Stimulated activated CD8-positive, alpha-beta memory T cell treated with anti-CD3 and anti-CD28 coated beads, Interleukin-4, amount 100 ng/mL, for 48 hours (primary cell): Measurements from ENCODE around the gene MYO1F.
"Not testable (repeated sequence)": the region's sequence is repeated elsewhere in the genome, so short reads cannot be mapped to it uniquely, and the experiment has no call there.

Experiments
- DNase-seq: peaks from one replicate; pipeline ENCODE4 v3.0.0-alpha.2; 2020

The MYO1F gene

DNA sequence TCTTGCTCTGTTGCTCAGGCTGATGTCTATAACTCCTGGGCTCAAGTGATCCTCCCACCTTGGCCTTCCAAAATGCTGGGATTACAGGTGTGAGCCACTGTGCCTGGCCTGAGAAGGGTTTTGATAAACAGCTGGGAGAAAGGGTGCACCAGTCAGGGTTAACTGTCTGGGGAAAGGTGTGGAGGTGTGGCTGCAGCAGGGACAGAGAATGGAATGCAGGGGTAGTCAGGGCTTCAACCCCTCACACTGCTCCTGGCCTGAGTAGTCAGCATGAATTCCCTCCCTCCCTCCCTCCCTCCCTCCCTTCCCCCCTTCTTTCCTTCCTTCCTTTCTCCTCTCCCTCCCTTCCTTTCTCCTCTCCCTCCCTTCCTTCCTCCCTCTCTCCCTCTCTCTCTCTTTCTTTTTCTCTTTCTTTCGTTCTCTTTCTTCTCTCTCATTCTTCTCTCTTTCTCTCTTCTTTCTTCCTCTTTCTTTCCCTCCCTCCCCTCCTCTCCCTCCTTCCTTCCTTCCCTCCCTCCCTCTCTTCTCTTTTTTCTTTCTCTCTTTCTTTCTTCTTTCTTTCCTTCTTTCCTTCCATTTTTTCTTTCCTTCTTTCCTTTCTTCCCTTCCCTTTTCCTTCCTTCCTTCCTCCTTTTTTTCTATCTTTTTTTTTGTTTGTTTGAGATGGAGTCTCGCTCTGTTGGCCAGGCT lies 16.0 kb downstream of the MYO1F start:
- no peak for DNase-seq

DNA sequence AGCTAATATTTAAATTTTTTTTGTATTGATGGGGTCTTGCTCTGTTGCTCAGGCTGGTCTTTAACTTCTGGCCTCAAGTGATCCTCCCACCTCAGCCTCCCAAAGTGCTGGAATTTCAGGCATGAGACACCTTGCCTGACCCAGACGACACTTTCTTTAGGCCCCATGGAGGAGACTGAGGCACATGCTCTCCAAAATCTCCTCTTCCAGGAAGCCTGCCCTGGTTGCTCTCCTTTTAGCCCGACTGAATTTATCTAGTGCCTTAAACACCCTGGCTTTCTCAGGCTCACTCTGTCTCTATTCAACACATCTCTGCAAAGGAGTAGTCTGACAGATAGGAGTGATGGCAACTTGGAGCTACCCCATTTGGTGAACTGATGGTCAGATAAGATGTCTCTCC lies 18.9 kb downstream of the MYO1F start:
- no peak for DNase-seq

DNA sequence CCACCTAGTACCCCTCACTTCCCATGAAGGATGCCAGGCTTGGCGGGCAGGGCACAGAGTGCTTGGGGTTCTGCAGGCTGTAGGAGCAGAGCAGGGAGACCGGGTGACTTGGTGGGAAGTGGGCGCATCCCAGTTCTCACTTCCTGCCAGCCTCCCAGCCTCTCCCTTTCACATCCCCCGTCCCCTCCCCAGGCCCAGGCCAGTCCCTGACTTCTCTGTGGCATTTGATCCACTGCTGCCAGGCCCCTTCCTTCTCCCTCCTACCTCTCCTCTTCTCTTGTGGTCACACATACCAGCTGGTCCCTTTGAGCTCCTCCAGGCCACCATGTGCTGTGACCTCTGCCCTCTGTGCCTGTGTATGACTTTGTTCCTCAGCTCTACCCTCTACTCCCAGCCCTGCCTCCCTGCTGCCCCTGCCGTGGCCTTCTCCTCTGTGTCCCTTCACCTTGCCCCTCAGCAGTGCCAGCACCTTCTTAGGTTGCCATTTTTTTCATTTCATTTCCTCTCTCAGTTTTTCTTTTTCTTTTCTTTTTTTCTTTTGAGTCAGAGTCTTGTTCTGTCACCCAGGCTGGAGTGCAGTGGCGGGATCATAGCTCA lies 19.5 kb downstream of the MYO1F start:
- no peak for DNase-seq

DNA sequence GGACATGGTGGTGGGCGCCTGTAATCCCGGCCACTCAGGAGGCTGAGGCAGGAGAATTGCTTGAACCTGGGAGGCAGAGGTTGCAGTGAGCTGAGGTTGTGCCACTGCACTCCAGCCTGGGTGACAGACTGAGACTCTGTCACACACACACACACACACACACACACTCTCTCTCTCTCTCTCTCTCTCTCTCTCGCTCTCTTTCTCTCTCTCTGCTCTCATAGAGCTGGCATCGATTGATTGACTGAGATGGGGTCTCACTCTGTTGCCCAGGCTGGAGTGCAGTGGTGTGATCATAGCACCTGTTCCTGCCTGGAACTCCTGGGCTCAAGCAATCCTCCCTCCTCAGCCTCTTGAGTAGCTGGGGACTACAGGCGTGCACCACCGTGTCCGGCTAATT lies 23.5 kb downstream of the MYO1F start:
- DNase-seq: not testable (repeated sequence)

DNA sequence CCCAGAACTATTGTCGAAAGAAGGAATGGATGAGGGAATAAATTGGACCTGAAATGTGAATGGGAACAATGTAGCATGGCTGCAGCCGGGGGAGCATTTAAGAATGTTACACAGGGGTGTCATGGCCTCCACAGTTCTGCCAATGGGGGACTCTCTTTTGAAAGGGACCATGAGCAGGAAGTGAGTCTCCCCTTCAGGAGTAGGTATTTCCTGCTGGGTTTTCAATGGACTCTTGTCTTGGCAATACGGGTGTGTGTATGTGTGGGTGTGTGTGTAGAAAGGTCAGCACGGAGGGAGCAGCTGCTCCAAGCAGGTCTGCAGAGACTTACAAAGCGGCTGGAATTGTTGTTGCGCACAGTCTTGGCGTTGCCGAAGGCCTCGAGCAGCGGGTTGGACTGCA lies 24.4 kb downstream of the MYO1F start:
- no peak for DNase-seq

DNA sequence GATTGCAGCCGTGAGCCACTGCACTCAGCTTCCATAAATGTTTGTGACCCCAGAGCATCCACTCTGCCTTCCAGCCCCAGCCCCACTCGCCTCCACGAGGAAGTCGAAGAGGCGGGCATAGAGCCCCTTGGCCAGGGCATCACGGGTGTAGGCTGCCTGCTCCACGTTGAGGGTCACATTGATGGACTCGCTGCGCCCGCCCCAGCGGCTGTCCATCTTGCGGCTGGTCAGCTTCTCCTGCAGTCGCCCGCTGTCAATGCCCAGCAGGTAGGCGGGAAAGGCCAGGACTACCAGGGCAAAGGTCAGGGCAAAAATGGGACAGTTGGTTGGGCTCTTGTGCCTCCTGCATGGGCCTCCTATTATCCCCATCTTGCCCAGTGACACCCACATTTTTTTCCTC lies 27.2 kb downstream of the MYO1F start:
- DNase-seq: no peak

GRCh38 chr19:8545743-8546142 lies 31.5 kb downstream of the MYO1F start:
- no peak for DNase-seq

- DNase-seq: no peak
These were observed 33.1 kb downstream of the MYO1F start for GRCh38 chr19:8544168-8544567.

DNA sequence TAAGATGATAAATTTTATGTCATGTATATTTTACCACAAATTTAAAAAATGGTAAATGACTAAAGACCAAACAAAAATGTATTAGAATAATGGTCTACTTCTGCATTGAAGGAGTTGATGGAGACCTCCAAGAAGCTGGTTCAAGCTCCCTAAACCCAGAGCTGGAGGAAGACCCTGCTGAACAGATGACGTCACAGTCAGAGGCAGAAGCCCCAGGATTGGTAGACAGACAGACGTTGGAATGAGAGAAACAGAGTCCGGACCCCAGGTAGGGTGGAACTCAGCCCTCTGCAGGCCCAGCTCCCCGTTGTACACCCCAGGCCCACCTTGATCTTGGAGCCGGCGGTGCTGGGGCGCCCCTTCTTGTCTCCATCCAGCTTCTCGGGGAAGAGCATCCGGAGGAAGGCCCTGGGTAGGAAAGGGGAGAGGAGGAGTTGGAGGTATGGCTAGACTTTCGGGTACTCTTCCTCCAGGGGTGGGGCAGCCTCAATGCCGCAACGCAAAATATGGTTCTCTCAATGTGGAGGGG lies 37.6 kb downstream of the MYO1F start:
- DNase-seq: no peak

- no peak for DNase-seq
These were observed 40.1 kb downstream of the MYO1F start for GRCh38 chr19:8537099-8537498.

GRCh38 chr19:8536282-8536681 lies 41.0 kb downstream of the MYO1F start:
- DNase-seq: no peak

DNA sequence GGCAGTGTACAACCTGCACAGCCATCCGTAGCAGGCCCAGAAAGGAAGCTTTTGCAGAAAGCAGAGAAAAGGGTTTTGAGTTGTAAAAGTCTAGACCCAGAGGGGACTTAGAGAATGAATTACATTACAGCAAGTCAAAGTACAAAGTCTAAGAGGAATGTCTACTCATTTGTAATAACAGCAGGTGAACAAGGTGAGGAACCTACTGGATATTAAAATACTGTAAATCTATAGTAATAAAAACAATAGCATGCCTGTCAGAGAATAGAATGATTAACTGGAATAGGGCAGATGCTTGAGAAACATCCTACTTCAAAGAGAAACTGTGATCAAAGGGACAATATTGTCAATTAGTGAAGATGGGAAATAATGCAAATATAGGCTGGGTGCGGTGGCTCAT lies 45.0 kb downstream of the MYO1F start:
- no peak for DNase-seq

DNA sequence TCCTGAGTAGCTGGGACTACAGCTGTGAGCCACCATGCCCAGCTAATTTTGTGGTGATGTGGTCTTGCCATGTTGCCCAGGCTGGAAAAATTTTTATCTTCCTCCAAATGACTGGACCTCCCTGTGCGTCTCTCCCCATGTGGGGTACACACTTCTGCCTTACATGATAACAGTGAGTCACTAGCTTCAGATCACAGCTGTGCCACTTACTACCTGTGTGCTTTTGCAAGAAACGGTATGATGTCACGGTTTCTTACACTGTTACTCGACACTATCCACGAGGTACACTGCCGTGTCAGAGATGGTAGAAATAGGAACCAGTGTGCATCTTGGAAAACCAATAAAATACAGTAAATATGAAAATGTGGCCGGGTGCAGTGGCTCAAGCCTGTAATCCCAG lies 45.8 kb downstream of the MYO1F start:
- no peak for DNase-seq

DNA sequence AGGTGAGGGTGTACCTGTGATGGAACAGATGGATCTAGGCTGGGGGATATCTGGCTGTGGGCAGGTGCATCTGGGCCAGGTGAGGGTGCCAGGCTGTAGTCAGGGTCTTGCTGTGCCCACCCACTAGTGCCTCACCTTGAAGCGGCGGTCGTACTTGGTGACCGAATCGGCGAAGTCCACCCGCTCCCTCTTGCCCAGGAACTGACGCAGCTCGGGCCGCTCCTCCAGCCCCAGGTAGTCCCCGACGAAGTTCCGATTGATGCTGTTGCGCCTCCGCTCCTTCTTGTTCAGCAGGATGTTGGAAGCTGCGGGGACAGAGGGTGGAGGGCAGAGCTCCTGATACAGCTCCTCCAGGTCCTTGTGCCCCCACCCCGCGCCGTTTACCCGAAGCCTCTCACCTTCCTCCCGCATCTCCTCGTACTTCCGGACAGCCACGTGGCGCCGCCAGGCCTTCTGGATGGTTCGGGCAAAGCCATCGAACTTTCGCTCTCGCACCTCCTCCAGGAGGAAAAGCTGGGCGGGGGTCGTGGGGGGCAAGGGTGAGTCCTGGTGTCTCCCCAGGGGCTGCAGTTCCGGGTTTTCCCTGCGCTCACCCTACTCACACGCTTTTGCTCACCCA lies 47.1 kb downstream of the MYO1F start:
- DNase-seq: no peak

- DNase-seq: no peak
These were observed 47.8 kb downstream of the MYO1F start for GRCh38 chr19:8529369-8530006.

GRCh38 chr19:8528500-8528899 lies 48.7 kb downstream of the MYO1F start:
- no peak for DNase-seq

DNA sequence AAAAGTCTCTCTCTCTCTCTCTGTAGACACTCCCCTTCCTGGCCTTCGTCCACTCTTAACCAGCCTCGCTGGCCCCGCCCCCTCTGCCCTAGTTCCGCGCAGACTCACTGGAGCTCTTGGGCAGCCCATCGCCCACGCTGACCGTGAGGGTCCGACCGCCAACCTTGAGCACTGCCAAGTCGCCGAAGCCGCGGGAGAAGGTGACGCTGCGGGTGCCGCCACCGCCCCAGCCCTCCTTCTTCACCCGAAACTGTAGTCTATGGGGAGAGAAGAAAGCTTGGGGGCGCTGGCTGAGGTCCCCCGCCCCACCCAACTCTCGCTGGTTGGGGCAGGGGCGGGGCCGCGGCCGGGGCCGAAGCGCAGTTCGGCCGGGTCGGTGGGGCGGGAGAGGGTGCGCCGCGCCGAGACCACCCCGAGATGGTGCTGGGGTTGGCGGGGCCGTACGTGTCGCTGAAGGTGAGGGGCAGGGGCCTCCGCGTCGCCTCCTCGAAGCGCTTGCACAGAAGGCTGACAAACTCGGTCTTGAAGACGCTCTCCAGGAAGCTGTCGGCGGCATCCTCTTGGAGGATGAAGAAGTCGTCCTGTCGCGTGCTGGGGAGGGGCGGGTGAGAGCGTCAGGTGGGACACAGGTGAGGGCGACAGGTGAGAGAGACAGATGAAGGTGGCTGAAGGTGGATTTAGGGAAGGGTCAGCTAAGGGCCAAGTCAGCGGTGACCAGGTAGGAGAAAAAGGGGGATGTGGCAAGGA lies 50.7 kb downstream of the MYO1F start:
- no peak for DNase-seq

DNA sequence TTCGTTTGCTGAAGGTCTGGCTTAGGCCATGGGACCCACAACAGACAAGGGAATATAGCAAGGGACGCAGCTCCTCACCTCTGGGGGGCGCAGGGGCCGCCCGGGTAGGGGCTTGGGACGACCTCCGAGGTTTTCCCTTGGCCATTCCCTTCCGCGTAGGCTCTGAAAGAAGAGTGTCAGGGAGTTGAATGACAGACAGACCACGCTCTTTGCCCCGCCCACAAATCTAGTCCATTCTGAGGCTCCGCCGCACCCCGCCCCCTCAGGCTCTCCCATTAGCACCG lies 51.9 kb downstream of the MYO1F start:
- no peak for DNase-seq

- DNase-seq: no peak
These were observed 57.9 kb downstream of the MYO1F start for GRCh38 chr19:8519388-8519787.

- no peak for DNase-seq
These were observed 58.7 kb downstream of the MYO1F start for GRCh38 chr19:8518536-8518935.

DNA sequence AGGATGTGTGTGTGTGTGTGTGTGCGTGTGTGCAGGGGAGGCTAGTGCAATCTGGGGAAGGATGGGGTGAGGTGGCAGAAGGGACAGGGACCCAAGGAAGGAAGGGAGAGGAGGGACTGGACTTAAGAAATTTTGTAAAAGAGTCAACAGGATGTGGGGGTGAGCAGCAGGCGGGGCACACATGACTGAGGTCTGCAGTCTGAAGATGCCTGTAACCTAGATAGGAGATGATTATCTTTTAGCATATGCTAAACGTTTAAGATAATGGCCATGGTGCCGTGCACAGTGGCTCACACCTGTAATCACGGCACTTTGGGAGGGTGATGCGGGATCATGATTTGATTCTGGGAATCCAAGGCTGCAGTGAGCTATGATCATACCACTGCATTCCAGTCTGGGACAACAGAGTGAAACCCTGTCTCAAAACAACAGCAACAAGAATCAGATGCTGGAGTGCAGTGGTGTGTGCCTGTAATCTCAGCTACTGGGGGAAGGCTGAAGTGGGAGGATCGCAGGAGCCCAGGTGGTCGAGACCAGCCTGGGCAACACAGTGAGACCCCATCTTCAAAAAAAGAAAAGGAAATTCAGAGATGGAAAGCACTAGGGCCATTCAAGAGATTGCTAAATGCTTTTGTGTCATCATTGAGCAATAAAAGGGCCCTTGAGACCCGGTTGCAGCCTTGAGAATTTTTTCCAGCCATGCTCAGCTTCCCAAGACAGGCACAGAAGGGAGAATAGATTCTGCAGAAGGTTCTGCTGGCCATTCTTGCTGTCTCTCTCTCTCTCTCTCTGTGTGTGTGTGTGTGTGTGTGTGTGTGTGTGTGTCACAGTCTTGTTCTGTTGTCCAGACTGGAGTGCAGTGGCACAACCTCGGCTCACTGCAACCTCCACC lies 59.4 kb downstream of the MYO1F start:
- peak; percentile 52 for DNase-seq

- DNase-seq: peak; percentile 73
These were observed 61.9 kb downstream of the MYO1F start for GRCh38 chr19:8515317-8515716.
